ENCODE results near the gene TRPM7.
"Not testable (repeated sequence)": the region's sequence is repeated elsewhere in the genome, so short reads cannot be mapped to it uniquely, and the experiment has no call there.

TRPM7 gene

GRCh38 chr15:50686469-50687301 lies at the start of gene TRPM7:
TRPM7 (minus strand) TSS chr15:50686797; CDS start chr15:50686533, 264 bp downstream.
- peak; percentile 81 for DNase-seq (ENCODE audit: low spot score)

GRCh38 chr15:50735156-50735555 lies 48.6 kb upstream of the TRPM7 start:
- DNase-seq (ENCODE audit: low spot score), result no peak

- DNase-seq (ENCODE audit: low spot score), result no peak
Measured at GRCh38 chr15:50726315-50726714, 39.7 kb upstream of the TRPM7 start.

GRCh38 chr15:50718700-50719125 lies 32.1 kb upstream of the TRPM7 start:
- no peak for DNase-seq (ENCODE audit: low spot score)

GRCh38 chr15:50712018-50712417 lies 25.4 kb upstream of the TRPM7 start:
- no peak for DNase-seq (ENCODE audit: low spot score)

GRCh38 chr15:50710585-50710984 lies 24.0 kb upstream of the TRPM7 start:
- no peak for DNase-seq (ENCODE audit: low spot score)

- DNase-seq (ENCODE audit: low spot score), result no peak
Measured at GRCh38 chr15:50707878-50708427, 21.4 kb upstream of the TRPM7 start.

- DNase-seq (ENCODE audit: low spot score), result no peak
Measured at GRCh38 chr15:50702762-50703334, 16.3 kb upstream of the TRPM7 start.

- DNase-seq (ENCODE audit: low spot score), result no peak
Measured at GRCh38 chr15:50698101-50698500, 11.5 kb upstream of the TRPM7 start.

- no peak for DNase-seq (ENCODE audit: low spot score)
Measured at GRCh38 chr15:50697109-50697797, 10.7 kb upstream of the TRPM7 start.

GRCh38 chr15:50694634-50695165 lies 8.1 kb upstream of the TRPM7 start:
- not testable (repeated sequence) for DNase-seq (ENCODE audit: low spot score)

- no peak for DNase-seq (ENCODE audit: low spot score)
Measured at GRCh38 chr15:50687302-50687902, 805 bp upstream of the TRPM7 start.

GRCh38 chr15:50685976-50686468 lies 575 bp downstream of the TRPM7 start:
- DNase-seq (ENCODE audit: low spot score), result peak; percentile 29

GRCh38 chr15:50685191-50685975 lies 1.2 kb downstream of the TRPM7 start:
- no peak for DNase-seq (ENCODE audit: low spot score)

GRCh38 chr15:50681467-50681866 lies 5.1 kb downstream of the TRPM7 start:
- no peak for DNase-seq (ENCODE audit: low spot score)

GRCh38 chr15:50676799-50677483 lies 9.7 kb downstream of the TRPM7 start:
- no peak for DNase-seq (ENCODE audit: low spot score)

- DNase-seq (ENCODE audit: low spot score), result peak; percentile 27
Measured at GRCh38 chr15:50675535-50676144, 11.0 kb downstream of the TRPM7 start.

- no peak for DNase-seq (ENCODE audit: low spot score)
Measured at GRCh38 chr15:50670115-50670514, 16.5 kb downstream of the TRPM7 start.

- DNase-seq (ENCODE audit: low spot score), result no peak
Measured at GRCh38 chr15:50669611-50670010, 17.0 kb downstream of the TRPM7 start.

- DNase-seq (ENCODE audit: low spot score), result no peak
Measured at GRCh38 chr15:50665938-50666337, 20.7 kb downstream of the TRPM7 start.

Data from kidney capillary endothelial cell (primary cell).